Ascending aorta (tissue), 2 donors: ENCODE measurements around the gene TNFRSF18. TPM values are rescaled to one million over a fixed set of nuclear protein-coding genes. Genes with fewer than 3 reads are reported as not detected.

Experiments used
- DNase-seq, 2 donors: peaks; one replicate each; pipeline ENCODE4 v3.0.0-alpha.2; 2019; ENCODE audit warnings: low spot score in 2 of 2
- H3K27ac ChIP-seq, 2 donors: fragments of 200-600 bp; sonication (generic); one replicate each; pipeline ENCODE4 v1.5.1; 2016 to 2017; ENCODE audit warnings: mild to moderate bottlenecking in 1 of 2
- H3K27me3 ChIP-seq: fragments of 200-600 bp; sonication (generic); one replicate; pipeline ENCODE4 v1.5.1; 2017
- H3K36me3 ChIP-seq, 2 donors: fragments of 200-600 bp; sonication (generic); one replicate each; pipeline ENCODE4 v1.5.1; 2016
- H3K4me1 ChIP-seq, 2 donors: fragments of 200-600 bp; sonication (generic); one replicate each; pipeline ENCODE4 v1.5.1; 2016 to 2017; ENCODE audit warnings: mild to moderate bottlenecking in 1 of 2
- H3K4me3 ChIP-seq, 2 donors: fragments of 200-600 bp; sonication (generic); one replicate each; pipeline ENCODE4 v1.5.1; 2016 to 2017; ENCODE audit warnings: mild to moderate bottlenecking in 1 of 2
- H3K9me3 ChIP-seq, 2 donors: fragments of 200-600 bp; sonication (generic); one replicate each; pipeline ENCODE4 v1.5.1; 2016
- intact Hi-C: fragments of 100-400 bp; cut with DNase I; formaldehyde crosslinking; loops from one replicate; pipeline ENCODE4 v1.15.1; 2023
- total RNA-seq: library from RNA; depleted of rRNA; stranded (reverse); fragments of >200 nt; gene quantifications from one replicate; pipeline ENCODE4 v1.1.0, GENCODE V29; 2016
- TF ChIP-seq, protein P1 (sequence below), 3 experiments: fragments of 200-600 bp in 2 of 3; fragments of 450-650 bp in 1 of 3; sonication (generic) in 2 of 3; IDR thresholded peaks; one replicate each; pipeline ENCODE4 v1.5.1; 2016 to 2019; ENCODE audit warnings: antibody characterized with exemption in 3 of 3, mild to moderate bottlenecking in 1 of 3, moderate library complexity in 1 of 3

TNFRSF18 gene
- total RNA-seq, 1 donor from 2014 or later: not detected

DNA sequence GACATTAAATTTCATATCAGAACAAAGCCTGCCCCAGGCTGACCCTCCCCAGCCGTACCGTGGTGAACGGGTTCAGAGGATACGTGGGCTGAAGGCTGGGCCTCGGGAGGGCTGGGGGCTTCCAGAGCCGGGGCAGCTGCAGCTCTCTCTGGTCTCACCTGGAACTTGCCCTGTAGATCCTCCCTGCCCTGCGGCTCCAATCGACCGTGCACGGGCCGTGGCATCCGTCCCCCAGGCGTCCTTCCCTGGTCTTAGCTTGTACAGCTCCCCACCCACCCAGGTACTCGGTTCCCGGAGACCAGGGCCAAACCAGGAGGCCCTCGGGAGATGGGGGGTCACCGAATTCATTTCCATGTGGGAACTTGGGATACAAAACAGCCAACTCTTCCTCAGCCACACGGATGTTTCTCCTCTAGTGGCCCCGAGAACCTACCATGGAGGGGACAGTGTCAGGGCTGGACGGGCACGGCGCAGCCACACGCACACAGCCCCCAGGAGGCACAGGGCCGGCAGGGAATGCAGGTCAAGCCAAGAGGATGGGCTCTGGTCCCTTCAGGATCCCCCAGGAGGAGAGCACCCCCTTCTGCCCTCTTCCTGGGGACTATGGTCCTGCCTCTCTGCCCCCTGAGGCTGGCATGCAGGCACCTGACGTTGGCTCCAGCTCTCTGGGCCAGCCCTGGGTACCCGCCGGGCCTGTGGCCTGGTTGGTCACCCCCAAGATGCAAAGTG is 28.8 kb upstream of the TNFRSF18 start:
- no peak overlapping the region for H3K27ac ChIP-seq
- DNase-seq: no peak
- H3K27me3 ChIP-seq: no peaks in the 10 kb centered on the region
- H3K9me3 ChIP-seq: no peaks in the 10 kb centered on the region
- H3K4me1 ChIP-seq: peaks cover 14% of the 10 kb centered on the region in 2 donors
- H3K4me3 ChIP-seq: no peak overlapping the region
- TF ChIP-seq, protein P1, sequence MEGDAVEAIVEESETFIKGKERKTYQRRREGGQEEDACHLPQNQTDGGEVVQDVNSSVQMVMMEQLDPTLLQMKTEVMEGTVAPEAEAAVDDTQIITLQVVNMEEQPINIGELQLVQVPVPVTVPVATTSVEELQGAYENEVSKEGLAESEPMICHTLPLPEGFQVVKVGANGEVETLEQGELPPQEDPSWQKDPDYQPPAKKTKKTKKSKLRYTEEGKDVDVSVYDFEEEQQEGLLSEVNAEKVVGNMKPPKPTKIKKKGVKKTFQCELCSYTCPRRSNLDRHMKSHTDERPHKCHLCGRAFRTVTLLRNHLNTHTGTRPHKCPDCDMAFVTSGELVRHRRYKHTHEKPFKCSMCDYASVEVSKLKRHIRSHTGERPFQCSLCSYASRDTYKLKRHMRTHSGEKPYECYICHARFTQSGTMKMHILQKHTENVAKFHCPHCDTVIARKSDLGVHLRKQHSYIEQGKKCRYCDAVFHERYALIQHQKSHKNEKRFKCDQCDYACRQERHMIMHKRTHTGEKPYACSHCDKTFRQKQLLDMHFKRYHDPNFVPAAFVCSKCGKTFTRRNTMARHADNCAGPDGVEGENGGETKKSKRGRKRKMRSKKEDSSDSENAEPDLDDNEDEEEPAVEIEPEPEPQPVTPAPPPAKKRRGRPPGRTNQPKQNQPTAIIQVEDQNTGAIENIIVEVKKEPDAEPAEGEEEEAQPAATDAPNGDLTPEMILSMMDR (IDR thresholded peaks at IDR 0.05): no peak
- intact Hi-C loops: no loop called here
- no peaks in the 10 kb centered on the region for H3K36me3 ChIP-seq

DNA sequence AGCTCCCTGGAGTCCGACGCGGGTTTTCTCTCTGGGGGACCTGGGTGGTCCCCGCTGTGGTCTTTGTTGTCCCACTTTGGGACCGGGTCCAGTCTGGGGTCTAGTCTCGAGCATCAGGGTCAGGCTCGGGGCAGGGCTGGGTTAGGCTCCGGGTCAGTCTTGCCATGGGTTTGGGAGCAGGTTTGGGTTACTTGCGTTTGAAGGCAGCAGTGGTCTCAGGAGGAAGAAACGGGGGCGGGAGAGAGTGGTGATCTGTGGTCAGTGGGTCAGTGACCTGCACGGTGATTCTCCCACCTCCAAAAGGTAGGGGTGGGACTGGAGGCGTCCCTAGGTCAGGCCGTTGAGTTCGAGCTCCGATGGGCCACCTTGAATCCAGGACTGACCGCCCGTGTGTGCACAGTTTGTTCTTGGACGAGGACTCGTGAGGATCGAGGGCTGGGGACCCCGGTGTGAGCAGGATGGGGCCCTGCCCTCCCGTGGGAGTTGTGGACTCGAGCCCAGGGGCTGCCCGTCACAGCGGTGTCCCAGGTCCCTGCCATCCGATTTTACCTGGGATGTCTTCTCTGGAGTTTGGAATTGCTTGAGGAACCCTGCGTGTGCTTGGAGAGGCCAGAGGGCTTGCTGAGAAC is 27.9 kb upstream of the TNFRSF18 start:
- DNase-seq: no peak
- no peaks in the 10 kb centered on the region for H3K9me3 ChIP-seq
- intact Hi-C loops: loop anchor here (5.0 kb wide), 2 partner anchors 73 to 232 kb away; partner anchors contain the start of genes ACAP3, HES4 and PUSL1
- no peaks in the 10 kb centered on the region for H3K36me3 ChIP-seq
- TF ChIP-seq, protein P1 (IDR thresholded peaks at IDR 0.05): no peak
- H3K27ac ChIP-seq: no peak overlapping the region
- H3K27me3 ChIP-seq: no peaks in the 10 kb centered on the region
- H3K4me3 ChIP-seq: no peak overlapping the region
- peaks cover 23% of the 10 kb centered on the region in 2 donors for H3K4me1 ChIP-seq

DNA sequence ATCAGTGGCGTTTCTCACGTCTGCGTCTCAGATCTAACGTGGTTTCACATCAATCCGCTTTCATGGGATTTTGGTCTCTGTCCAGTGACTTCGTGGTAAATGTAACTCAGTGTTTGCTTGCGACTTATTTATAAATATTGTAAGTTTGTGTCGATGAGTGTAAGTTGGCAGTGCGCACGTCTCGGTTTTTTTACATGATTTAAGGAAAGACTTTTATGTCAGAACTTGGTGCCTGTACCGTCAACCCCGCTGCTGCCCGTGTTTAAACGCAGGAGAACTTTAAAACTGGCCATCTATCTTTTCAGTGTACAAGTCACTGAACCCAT is 27.1 kb upstream of the TNFRSF18 start:
- no peak for DNase-seq
- Histone ChIP-seq H3K4me3 (no peak overlapping the region), H3K4me1 (peaks cover 23% of the 10 kb centered on the region in 2 donors), H3K27me3 (no peaks in the 10 kb centered on the region), H3K9me3 (no peaks in the 10 kb centered on the region), H3K36me3 (peaks cover under 1 to 6% of the 10 kb centered on the region in 2 donors), H3K27ac (no peak overlapping the region)
- intact Hi-C loops: loop anchor here (2.0 to 5.0 kb wide), 3 partner anchors 39 to 231 kb away; partner anchors contain the start of genes ACAP3, HES4, PUSL1 and UBE2J2
- TF ChIP-seq, protein P1 (IDR thresholded peaks at IDR 0.05): no peak

DNA sequence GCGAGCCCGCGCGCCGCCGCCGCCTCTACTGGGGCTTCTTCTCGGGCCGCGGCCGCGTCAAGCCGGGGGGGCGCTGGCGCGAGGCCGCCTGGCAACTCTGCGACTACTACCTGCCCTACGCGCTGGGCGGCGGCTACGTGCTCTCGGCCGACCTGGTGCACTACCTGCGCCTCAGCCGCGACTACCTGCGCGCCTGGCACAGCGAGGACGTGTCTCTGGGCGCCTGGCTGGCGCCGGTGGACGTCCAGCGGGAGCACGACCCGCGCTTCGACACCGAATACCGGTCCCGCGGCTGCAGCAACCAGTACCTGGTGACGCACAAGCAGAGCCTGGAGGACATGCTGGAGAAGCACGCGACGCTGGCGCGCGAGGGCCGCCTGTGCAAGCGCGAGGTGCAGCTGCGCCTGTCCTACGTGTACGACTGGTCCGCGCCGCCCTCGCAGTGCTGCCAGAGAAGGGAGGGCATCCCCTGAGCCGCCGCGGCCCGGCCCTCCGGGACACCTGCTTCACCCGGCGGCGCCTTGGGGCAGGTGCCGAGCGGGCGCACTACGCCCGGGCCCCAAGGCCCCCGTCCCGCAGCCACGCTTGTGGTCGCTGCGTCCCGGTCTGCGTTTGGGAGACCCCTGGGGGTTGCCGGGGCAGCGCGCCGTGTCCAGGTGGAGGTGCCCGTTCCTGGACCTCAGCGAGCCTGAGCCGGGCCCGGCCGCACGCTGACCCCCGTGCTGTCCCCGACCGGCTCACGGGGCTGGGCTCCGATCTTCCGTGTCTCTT is 26.6 kb upstream of the TNFRSF18 start:
- Histone ChIP-seq H3K36me3 (peaks cover 6 to 11% of the 10 kb centered on the region in 2 donors), H3K27me3 (no peaks in the 10 kb centered on the region), H3K4me1 (peaks cover 23% of the 10 kb centered on the region in 2 donors), H3K4me3 (peak overlapping the region; percentile 52 to 60), H3K9me3 (no peaks in the 10 kb centered on the region), H3K27ac (no peak overlapping the region)
- no peak for DNase-seq
- intact Hi-C loops: loop anchor here (1.0 to 5.0 kb wide), 5 partner anchors 40 to 231 kb away; partner anchors contain the start of genes ACAP3, AURKAIP1, C1orf159 and HES4
- TF ChIP-seq, protein P1 (IDR thresholded peaks at IDR 0.05): no peak

DNA sequence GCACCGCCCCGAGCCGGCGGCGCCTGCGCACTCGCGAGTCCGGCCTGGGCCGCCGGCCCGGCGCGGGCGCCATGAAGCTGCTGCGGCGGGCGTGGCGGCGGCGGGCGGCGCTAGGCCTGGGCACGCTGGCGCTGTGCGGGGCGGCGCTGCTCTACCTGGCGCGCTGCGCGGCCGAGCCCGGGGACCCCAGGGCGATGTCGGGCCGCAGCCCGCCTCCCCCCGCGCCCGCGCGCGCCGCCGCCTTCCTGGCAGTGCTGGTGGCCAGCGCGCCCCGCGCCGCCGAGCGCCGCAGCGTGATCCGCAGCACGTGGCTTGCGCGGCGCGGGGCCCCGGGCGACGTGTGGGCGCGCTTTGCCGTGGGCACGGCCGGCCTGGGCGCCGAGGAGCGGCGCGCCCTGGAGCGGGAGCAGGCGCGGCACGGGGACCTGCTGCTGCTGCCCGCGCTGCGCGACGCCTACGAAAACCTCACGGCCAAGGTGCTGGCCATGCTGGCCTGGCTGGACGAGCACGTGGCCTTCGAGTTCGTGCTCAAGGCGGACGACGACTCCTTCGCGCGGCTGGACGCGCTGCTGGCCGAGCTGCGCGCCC is 25.9 kb upstream of the TNFRSF18 start, which contains the start of gene B3GALT6:
Gene B3GALT6, plus strand, starts transcription at position 30 of the 588 bp plus-strand sequence. Its CDS starts 42 bp downstream, at position 72.
- TF ChIP-seq, protein P1 (IDR thresholded peaks at IDR 0.05): no peak
- Histone ChIP-seq H3K36me3 (peaks cover 13 to 18% of the 10 kb centered on the region in 2 donors), H3K4me3 (peak within 1 kb of the TSS; percentile 91 to 95), H3K27ac (peak within 1 kb of the TSS; percentile 89 to 94), H3K9me3 (no peaks in the 10 kb centered on the region), H3K27me3 (no peaks in the 10 kb centered on the region), H3K4me1 (peaks cover 23% of the 10 kb centered on the region in 2 donors)
- intact Hi-C loops: loop anchor here (1.0 to 5.0 kb wide), 5 partner anchors 40 to 230 kb away; partner anchors contain the start of genes ACAP3, AURKAIP1, C1orf159 and HES4
- DNase-seq: no peak
